ENCODE data around the gene PTDSS2. TPM values are rescaled to one million over a fixed set of nuclear protein-coding genes. Genes with fewer than 3 reads are reported as not detected.

PTDSS2 gene
- total and polyA plus RNA-seq, 2 of the 13 experiments (the other 11 are each of a cell fraction or from before 2014, with no cell fraction given), result 21.7 to 26.4 TPM

GRCh38 chr11:535519-536454, 85.7 kb downstream of the PTDSS2 start, which contains the start of gene HRAS (continued):
- TF ChIP-seq, protein P1, sequence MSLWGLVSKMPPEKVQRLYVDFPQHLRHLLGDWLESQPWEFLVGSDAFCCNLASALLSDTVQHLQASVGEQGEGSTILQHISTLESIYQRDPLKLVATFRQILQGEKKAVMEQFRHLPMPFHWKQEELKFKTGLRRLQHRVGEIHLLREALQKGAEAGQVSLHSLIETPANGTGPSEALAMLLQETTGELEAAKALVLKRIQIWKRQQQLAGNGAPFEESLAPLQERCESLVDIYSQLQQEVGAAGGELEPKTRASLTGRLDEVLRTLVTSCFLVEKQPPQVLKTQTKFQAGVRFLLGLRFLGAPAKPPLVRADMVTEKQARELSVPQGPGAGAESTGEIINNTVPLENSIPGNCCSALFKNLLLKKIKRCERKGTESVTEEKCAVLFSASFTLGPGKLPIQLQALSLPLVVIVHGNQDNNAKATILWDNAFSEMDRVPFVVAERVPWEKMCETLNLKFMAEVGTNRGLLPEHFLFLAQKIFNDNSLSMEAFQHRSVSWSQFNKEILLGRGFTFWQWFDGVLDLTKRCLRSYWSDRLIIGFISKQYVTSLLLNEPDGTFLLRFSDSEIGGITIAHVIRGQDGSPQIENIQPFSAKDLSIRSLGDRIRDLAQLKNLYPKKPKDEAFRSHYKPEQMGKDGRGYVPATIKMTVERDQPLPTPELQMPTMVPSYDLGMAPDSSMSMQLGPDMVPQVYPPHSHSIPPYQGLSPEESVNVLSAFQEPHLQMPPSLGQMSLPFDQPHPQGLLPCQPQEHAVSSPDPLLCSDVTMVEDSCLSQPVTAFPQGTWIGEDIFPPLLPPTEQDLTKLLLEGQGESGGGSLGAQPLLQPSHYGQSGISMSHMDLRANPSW (CRISPR knock-in tag; IDR thresholded peaks at IDR 0.05; ENCODE audit: borderline replicate concordance), result no peak
- TF ChIP-seq ZSCAN9 (CRISPR knock-in tag; IDR thresholded peaks at IDR 0.05; ENCODE audit: borderline replicate concordance) (no peak), SNRNP70 (IDR thresholded peaks at IDR 0.05; ENCODE audit: low read depth, low read length) (no peak), ZNF563 (CRISPR knock-in tag; IDR thresholded peaks at IDR 0.05) (peak; percentile 85), LCORL (IDR thresholded peaks at IDR 0.05) (no peak), LCORL (CRISPR knock-in tag; IDR thresholded peaks at IDR 0.05) (peak; percentile 10; the same call in 1 of the 2 replicates), THAP8 (CRISPR knock-in tag; IDR thresholded peaks at IDR 0.05; ENCODE audit: borderline replicate concordance) (no peak), SAP130 (CRISPR knock-in tag; IDR thresholded peaks at IDR 0.05; ENCODE audit: low read depth) (peak; percentile 68), ARNT2 (CRISPR knock-in tag; IDR thresholded peaks at IDR 0.05; ENCODE audit: low read depth) (peak; percentile 50; the same call in 1 of the 2 replicates), RFXANK (CRISPR knock-in tag; IDR thresholded peaks at IDR 0.05) (no peak), ZSCAN25 (CRISPR knock-in tag; IDR thresholded peaks at IDR 0.05) (no peak; the same call in 1 of the 2 replicates)
- TF ChIP-seq, protein P2, sequence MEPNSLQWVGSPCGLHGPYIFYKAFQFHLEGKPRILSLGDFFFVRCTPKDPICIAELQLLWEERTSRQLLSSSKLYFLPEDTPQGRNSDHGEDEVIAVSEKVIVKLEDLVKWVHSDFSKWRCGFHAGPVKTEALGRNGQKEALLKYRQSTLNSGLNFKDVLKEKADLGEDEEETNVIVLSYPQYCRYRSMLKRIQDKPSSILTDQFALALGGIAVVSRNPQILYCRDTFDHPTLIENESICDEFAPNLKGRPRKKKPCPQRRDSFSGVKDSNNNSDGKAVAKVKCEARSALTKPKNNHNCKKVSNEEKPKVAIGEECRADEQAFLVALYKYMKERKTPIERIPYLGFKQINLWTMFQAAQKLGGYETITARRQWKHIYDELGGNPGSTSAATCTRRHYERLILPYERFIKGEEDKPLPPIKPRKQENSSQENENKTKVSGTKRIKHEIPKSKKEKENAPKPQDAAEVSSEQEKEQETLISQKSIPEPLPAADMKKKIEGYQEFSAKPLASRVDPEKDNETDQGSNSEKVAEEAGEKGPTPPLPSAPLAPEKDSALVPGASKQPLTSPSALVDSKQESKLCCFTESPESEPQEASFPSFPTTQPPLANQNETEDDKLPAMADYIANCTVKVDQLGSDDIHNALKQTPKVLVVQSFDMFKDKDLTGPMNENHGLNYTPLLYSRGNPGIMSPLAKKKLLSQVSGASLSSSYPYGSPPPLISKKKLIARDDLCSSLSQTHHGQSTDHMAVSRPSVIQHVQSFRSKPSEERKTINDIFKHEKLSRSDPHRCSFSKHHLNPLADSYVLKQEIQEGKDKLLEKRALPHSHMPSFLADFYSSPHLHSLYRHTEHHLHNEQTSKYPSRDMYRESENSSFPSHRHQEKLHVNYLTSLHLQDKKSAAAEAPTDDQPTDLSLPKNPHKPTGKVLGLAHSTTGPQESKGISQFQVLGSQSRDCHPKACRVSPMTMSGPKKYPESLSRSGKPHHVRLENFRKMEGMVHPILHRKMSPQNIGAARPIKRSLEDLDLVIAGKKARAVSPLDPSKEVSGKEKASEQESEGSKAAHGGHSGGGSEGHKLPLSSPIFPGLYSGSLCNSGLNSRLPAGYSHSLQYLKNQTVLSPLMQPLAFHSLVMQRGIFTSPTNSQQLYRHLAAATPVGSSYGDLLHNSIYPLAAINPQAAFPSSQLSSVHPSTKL (CRISPR knock-in tag; IDR thresholded peaks at IDR 0.05), result no peak
- TF ChIP-seq, protein P3, sequence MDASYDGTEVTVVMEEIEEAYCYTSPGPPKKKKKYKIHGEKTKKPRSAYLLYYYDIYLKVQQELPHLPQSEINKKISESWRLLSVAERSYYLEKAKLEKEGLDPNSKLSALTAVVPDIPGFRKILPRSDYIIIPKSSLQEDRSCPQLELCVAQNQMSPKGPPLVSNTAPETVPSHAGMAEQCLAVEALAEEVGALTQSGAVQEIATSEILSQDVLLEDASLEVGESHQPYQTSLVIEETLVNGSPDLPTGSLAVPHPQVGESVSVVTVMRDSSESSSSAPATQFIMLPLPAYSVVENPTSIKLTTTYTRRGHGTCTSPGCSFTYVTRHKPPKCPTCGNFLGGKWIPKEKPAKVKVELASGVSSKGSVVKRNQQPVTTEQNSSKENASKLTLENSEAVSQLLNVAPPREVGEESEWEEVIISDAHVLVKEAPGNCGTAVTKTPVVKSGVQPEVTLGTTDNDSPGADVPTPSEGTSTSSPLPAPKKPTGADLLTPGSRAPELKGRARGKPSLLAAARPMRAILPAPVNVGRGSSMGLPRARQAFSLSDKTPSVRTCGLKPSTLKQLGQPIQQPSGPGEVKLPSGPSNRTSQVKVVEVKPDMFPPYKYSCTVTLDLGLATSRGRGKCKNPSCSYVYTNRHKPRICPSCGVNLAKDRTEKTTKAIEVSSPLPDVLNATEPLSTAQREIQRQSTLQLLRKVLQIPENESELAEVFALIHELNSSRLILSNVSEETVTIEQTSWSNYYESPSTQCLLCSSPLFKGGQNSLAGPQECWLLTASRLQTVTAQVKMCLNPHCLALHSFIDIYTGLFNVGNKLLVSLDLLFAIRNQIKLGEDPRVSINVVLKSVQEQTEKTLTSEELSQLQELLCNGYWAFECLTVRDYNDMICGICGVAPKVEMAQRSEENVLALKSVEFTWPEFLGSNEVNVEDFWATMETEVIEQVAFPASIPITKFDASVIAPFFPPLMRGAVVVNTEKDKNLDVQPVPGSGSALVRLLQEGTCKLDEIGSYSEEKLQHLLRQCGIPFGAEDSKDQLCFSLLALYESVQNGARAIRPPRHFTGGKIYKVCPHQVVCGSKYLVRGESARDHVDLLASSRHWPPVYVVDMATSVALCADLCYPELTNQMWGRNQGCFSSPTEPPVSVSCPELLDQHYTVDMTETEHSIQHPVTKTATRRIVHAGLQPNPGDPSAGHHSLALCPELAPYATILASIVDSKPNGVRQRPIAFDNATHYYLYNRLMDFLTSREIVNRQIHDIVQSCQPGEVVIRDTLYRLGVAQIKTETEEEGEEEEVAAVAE (CRISPR knock-in tag; IDR thresholded peaks at IDR 0.05; ENCODE audit: borderline replicate concordance), result no peak; the same call in 1 of the 2 replicates
